22Rv1 (cell line): ENCODE data around the gene TRPC1.
"Not testable (repeated sequence)": the region's sequence is repeated elsewhere in the genome, so short reads cannot be mapped to it uniquely, and the experiment has no call there.

Source experiments
- CTCF ChIP-seq: fragments of 450-650 bp; IDR thresholded peaks from 2 replicates; pipeline ENCODE4 v1.5.1; 2017; ENCODE audit warnings: mild to moderate bottlenecking
- ZFX ChIP-seq: fragments of 450-650 bp; IDR thresholded peaks from 2 replicates; pipeline ENCODE4 v1.6.1; 2017; ENCODE audit warnings: antibody characterized with exemption, borderline replicate concordance

GRCh38 chr3:142750531-142750930, 26.7 kb downstream of the TRPC1 start:
- TF ChIP-seq CTCF, ZFX: not testable (repeated sequence)
